Putamen (tissue), 1 donor: Measurements from ENCODE around the gene BEST2.

Experiments
- DNase-seq: peaks from one replicate; pipeline ENCODE4 v3.0.0-alpha.2; 2016; ENCODE audit warnings: low spot score

Gene BEST2

DNA sequence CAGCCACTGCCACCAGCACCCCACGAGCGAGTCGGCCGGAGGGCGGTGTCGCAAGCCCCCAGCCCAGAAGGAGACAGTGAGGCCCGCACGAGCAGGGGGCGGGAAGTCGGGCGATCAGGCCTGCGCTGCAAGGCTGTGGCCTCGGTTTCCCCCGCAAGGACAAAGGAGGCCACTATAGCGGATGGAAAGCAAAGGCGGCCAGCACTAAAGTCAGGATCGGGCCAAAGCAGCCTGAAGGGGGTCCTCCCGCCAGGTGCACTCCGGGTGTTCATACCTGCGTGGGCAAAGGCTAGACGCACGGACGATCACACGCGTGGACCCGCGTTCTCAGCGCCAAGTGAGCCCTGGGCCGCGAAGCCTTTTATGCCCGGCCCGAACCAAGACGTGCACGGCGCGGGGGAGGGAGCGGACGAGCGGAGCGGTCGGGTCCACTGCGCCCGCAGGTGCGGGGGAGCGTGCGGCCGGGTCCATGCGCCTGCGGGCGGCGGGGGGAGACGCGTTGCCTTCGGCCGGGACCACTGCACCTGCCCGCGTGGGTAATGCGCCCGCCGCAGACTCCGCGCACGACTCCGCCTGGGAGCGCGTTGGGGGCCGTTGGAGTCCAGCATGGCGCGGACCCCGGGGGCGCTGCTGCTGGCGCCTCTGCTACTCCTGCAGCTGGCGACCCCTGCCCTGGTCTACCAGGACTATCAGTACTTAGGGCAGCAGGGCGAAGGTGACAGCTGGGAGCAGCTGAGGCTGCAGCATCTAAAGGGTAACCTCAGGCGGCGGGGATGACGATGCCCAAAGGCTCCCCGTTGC, 50.1 kb downstream of the BEST2 start, which contains the start of the genes PRDX2 and THSD8:
PRDX2 (minus strand) TSS at position 335 of the 801 bp plus-strand sequence. CDS start 539 bp downstream, outside the sequence.
THSD8 (plus strand) TSS at position 604 of the 801 bp plus-strand sequence; CDS start at position 607, 3 bp downstream.
- no peak for DNase-seq

DNA sequence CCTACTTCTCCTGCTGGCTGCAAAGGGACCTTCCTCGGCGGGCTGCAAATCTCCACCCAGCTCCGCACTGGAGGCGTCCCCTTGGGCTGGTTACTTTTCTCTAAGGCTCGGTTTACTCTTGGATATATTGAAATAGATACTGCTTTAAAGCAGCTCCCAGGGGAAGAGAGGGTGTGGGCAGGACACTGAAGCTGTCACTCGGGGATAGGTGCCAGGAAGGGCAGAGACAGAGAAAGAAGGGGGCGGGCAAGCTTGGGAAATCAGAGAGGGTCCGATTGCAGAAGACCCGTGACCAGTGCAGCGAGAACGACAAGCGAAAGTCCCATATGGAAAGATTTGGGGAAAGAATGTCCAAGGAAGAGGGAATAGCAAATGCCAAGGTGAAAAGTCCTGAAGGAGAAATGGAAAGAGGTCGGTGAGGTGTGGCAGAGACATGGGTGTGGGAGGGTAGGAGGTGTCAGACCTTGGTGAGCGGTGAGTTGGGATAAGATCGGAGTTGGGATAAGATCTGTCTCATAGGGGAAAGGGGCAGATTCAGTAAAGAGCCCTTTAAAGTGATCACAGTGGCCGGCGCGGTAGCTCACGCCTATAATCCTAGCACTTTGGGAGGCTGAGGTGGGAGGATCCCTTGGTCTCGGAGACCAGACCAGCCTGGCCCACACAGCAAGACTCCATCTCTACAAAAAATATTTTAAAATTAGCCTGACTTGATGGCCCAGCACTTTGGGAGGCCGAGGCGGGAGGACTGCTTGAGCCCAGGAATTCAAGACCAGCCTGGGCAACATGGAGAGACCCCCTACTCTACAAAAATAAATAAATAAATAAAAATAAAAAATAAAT, 50.9 kb downstream of the BEST2 start:
- no peak for DNase-seq

DNA sequence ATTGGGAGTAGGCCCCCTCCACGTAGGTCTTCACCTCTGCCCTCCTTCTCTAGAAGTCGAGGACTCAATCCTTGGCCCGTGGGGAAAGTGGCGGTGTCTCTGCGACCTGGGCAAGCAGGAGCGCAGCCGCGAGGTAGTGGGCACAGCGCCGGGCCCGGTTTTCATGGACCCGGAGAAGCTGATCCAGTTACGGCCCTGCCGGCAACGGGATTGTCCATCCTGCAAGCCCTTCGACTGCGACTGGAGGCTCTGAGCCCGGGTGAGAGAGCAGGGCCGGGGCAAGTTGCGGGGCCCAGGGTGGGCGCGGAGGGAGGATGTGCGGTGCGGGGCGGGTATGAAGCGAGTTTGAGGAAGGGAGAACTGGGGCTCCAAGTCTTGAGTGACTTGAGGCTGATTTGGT, 52.5 kb downstream of the BEST2 start:
- no peak for DNase-seq

DNA sequence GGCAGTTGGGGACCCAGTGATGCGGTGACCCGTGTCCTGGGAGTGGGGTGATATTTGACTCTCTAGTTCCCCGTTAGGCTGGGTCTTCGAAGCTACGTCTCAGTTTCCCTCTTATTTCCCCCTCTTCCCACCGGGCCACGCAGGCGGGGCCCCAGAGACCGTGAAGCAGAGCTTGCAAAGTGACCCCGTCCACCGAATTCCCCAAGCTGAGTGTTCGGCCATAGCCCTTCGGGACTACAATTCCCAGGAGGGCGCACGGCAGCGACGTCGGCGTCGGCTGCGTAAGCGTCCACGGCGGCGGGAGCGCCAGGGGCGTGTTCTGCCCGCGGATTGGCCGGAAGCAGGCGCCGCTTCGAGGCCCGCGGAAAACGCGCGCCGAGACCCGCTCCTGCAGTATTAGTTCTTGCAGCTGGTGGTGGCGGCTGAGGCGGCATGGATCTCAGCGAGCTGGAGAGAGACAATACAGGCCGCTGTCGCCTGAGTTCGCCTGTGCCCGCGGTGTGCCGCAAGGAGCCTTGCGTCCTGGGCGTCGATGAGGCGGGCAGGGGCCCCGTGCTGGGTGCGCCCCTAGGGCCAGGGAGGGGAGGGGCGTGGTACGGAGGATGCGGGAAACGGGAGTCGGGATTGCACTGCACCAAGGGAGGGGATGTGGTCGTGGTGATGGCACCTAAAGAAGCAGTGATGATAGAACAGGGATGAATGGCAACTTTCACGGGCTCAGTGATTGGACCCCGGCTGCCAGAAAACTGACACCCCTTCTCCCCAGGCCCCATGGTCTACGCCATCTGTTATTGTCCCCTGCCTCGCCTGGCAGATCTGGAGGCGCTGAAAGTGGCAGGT, 54.9 kb downstream of the BEST2 start, which contains the start of gene RNASEH2A:
RNASEH2A (plus strand) TSS at position 343 of the 840 bp plus-strand sequence; CDS start at position 433, 90 bp downstream.
- DNase-seq = peak; percentile 89
